Neural cell (in vitro differentiated cells): ENCODE data around the gene BFSP2. TPM values are rescaled to one million over a fixed set of nuclear protein-coding genes. Genes with fewer than 3 reads are reported as not detected.

Source experiments
- H2AFZ ChIP-seq: fragments of 200-600, 300-800 bp; sonication (generic), shearing (Covaris generic); 2 replicates; pipeline ENCODE4 v1.6.0; 2014; ENCODE audit warnings: low read depth, mild to moderate bottlenecking, antibody characterized with exemption, low read length, moderate library complexity
- H3F3A ChIP-seq: fragments of 200-600 bp; shearing (Covaris generic); 2 replicates; pipeline ENCODE4 v1.6.1; 2016; ENCODE audit warnings: mild to moderate bottlenecking, moderate library complexity, mixed read lengths, antibody characterized with exemption, low read length; ENCODE audit not compliant: insufficient read depth, poor library complexity, severe bottlenecking
- H3K27ac ChIP-seq: fragments of 200-600, 300-800 bp; sonication (generic), shearing (Covaris generic); 2 replicates; pipeline ENCODE4 v1.5.1; 2014; ENCODE audit warnings: mild to moderate bottlenecking, low read length, moderate library complexity
- H3K27me3 ChIP-seq: fragments of 300-800, 200-600 bp; sonication (generic), shearing (Covaris generic); 2 replicates; pipeline ENCODE4 v1.6.0; 2014; ENCODE audit warnings: mild to moderate bottlenecking, low read depth, low read length, moderate library complexity; ENCODE audit not compliant: insufficient read depth
- H3K36me3 ChIP-seq: fragments of 300-800, 200-600 bp; sonication (generic), shearing (Covaris generic); 2 replicates; pipeline ENCODE4 v1.5.1; 2014; ENCODE audit warnings: mild to moderate bottlenecking, antibody characterized with exemption, low read length, moderate library complexity; ENCODE audit not compliant: insufficient read depth
- H3K4me2 ChIP-seq: fragments of 300-800, 200-600 bp; sonication (generic), shearing (Covaris generic); 2 replicates; pipeline ENCODE4 v1.6.0; 2014; ENCODE audit warnings: mild to moderate bottlenecking, low read length
- H3K4me3 ChIP-seq: fragments of 300-800, 200-600 bp; sonication (generic), shearing (Covaris generic); 2 replicates; pipeline ENCODE4 v1.5.1; 2014; ENCODE audit warnings: mild to moderate bottlenecking, low read length, moderate library complexity
- H3K79me2 ChIP-seq: fragments of 200-600 bp; shearing (Covaris generic); replicated peaks from 2 replicates; pipeline ENCODE4 v1.6.0; 2014; ENCODE audit warnings: mild to moderate bottlenecking, low read length, moderate library complexity; ENCODE audit not compliant: insufficient read depth
- H3K9ac ChIP-seq: fragments of 300-800, 200-600 bp; sonication (generic), shearing (Covaris generic); 2 replicates; pipeline ENCODE4 v1.6.1; 2016; ENCODE audit warnings: mild to moderate bottlenecking, low read length, mixed read lengths
- H3K9me2 ChIP-seq: fragments of 200-600 bp; shearing (Covaris generic); 2 replicates; pipeline ENCODE4 v1.6.1; 2016; ENCODE audit warnings: mild to moderate bottlenecking, low read length, mixed read lengths; ENCODE audit not compliant: insufficient read depth
- H3K9me3 ChIP-seq: fragments of 200-600, 300-800 bp; sonication (generic), shearing (Covaris generic); 2 replicates; pipeline ENCODE4 v1.6.1; 2016; ENCODE audit warnings: mild to moderate bottlenecking, mixed run types, low read length, moderate library complexity, mixed read lengths
- H4K20me1 ChIP-seq: fragments of 200-600 bp; shearing (Covaris generic); 2 replicates; pipeline ENCODE4 v1.6.1; 2016; ENCODE audit warnings: mild to moderate bottlenecking, mixed run types; ENCODE audit not compliant: insufficient read depth
- CTCF ChIP-seq: fragments of 450-650 bp; IDR thresholded peaks from 2 replicates; pipeline ENCODE4 v1.5.1; 2014; ENCODE audit warnings: antibody characterized with exemption, mild to moderate bottlenecking, moderate library complexity; ENCODE audit not compliant: poor library complexity, severe bottlenecking
- EP300 ChIP-seq: fragments of 450-650 bp; conservative IDR thresholded peaks from 2 replicates; pipeline ENCODE4 v1.6.1; 2014; ENCODE audit warnings: antibody characterized with exemption, mild to moderate bottlenecking, moderate library complexity; ENCODE audit not compliant: poor library complexity, severe bottlenecking
- EZH2 ChIP-seq: fragments of 200-600, 300-800 bp; shearing (Covaris generic), sonication (generic); IDR thresholded peaks from 2 replicates; pipeline ENCODE4 v1.6.1; 2014; ENCODE audit warnings: antibody characterized with exemption, low read length, borderline replicate concordance, mild to moderate bottlenecking; ENCODE audit not compliant: insufficient read depth, poor library complexity, severe bottlenecking
- MXI1 ChIP-seq: fragments of 450-650 bp; conservative IDR thresholded peaks from 2 replicates; pipeline ENCODE4 v1.6.1; 2014; ENCODE audit warnings: antibody characterized with exemption, mild to moderate bottlenecking; ENCODE audit not compliant: poor library complexity, severe bottlenecking
- POLR2AphosphoS5 ChIP-seq: IDR thresholded peaks from 2 replicates; pipeline ENCODE4 v1.6.1; 2012
- REST ChIP-seq: IDR thresholded peaks from 2 replicates; pipeline ENCODE4 v1.6.1; 2012; ENCODE audit warnings: borderline replicate concordance
- polyA plus RNA-seq: library from polyadenylated mRNA; depleted of rRNA; stranded (reverse); fragments of >200 nt; gene quantifications from 2 replicates; pipeline ENCODE4 v1.2.3, GENCODE V29; 2014

The BFSP2 gene
- polyA plus RNA-seq, 1 donor from 2014 or later: not detected

- H3K36me3 ChIP-seq: no peaks in the 10 kb centered on the region
- no peak overlapping the region for H3K27ac ChIP-seq
- H3K9me3 ChIP-seq: no peaks in the 10 kb centered on the region
- H3K79me2 ChIP-seq: no peaks in the 10 kb centered on the region
- no peaks in the 10 kb centered on the region for H4K20me1 ChIP-seq
- no peaks in the 10 kb centered on the region for H3F3A ChIP-seq
- TF ChIP-seq EP300 (no peak), REST (no peak), CTCF (no peak), EZH2 (no peak), POLR2AphosphoS5 (no peak), MXI1 (no peak)
- no peak overlapping the region for H3K9ac ChIP-seq
- no peak overlapping the region for H2AFZ ChIP-seq
- no peak overlapping the region for H3K4me2 ChIP-seq
- H3K27me3 ChIP-seq: no peaks in the 10 kb centered on the region
- H3K9me2 ChIP-seq: no peaks in the 10 kb centered on the region
- H3K4me3 ChIP-seq: no peak overlapping the region
These were observed 56.1 kb downstream of the BFSP2 start for GRCh38 chr3:133455960-133456359.

GRCh38 chr3:133457025-133457424, 57.2 kb downstream of the BFSP2 start:
- no peak overlapping the region for H3K9ac ChIP-seq
- TF ChIP-seq CTCF: no peak
- H3F3A ChIP-seq: no peaks in the 10 kb centered on the region
- H3K4me2 ChIP-seq: no peak overlapping the region
- no peak overlapping the region for H2AFZ ChIP-seq
- no peaks in the 10 kb centered on the region for H3K9me2 ChIP-seq
- no peaks in the 10 kb centered on the region for H3K79me2 ChIP-seq
- no peaks in the 10 kb centered on the region for H3K27me3 ChIP-seq
- H3K9me3 ChIP-seq: no peaks in the 10 kb centered on the region
- H3K36me3 ChIP-seq: no peaks in the 10 kb centered on the region
- H3K4me3 ChIP-seq: no peak overlapping the region
- no peak overlapping the region for H3K27ac ChIP-seq
- no peaks in the 10 kb centered on the region for H4K20me1 ChIP-seq
